Activated gamma-delta T cell (primary cell): ENCODE results near the gene PRR7.
"Not testable (repeated sequence)": the region's sequence is repeated elsewhere in the genome, so short reads cannot be mapped to it uniquely, and the experiment has no call there.

Source experiments
- DNase-seq: peaks from one replicate; lab custom pipeline; 2025; lab: John Stamatoyannopoulos, UW
- total RNA-seq, 2 donors: gene quantifications; one replicate each; lab custom pipeline; 2026; lab: John Stamatoyannopoulos, UW

PRR7 gene, protein sequence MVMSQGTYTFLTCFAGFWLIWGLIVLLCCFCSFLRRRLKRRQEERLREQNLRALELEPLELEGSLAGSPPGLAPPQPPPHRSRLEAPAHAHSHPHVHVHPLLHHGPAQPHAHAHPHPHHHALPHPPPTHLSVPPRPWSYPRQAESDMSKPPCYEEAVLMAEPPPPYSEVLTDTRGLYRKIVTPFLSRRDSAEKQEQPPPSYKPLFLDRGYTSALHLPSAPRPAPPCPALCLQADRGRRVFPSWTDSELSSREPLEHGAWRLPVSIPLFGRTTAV
- 6.1 to 14.9 reads per million in 2 donors for total RNA-seq

DNA sequence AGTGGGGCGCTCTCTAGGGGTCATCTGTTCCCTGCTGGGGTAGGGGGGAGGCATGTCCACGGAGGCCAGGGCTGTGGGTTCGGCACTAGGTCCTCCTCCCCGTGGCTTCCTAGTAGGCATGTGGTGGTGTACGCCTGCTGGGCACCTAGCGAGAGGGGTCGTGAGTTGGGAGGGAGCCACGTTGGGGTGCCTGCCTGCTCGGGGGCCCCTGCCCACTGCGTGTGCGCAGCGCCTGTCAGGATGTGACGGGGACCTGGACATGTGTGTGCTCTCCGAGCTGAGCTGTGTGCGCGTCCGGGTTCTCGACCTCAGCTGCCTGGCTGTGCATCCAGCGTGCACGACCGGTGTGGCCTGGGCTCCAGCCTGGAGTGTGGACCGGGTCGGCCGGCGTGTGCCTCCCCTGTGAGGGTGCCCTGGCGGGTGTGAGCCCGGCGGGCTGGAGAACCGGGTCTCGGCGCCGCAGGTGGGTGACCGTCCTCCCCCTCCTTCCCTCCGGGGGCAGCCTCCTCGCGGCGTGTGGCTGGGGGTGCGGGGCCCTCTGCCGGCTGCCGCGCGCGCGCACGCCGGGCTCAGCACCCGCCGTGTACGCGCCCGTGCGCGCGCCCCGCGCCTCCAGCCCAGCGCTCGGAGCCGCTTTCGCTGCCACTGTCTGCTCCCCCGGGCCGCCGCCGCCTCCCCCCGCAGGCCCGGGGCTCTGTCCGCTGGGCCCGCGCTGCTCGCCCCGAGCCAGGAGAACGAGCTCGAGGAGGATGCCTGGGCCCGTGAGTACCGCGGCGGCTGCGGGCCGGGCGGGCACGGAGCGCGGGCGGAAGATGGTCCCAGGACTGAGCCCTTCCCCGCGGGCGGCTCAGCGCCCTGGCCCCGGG, at the start of gene PRR7:
PRR7 (plus strand) TSS at position 615 of the 866 bp plus-strand sequence. CDS start 8,254 bp downstream, outside the sequence.
- DNase-seq = peak; percentile 63

DNA sequence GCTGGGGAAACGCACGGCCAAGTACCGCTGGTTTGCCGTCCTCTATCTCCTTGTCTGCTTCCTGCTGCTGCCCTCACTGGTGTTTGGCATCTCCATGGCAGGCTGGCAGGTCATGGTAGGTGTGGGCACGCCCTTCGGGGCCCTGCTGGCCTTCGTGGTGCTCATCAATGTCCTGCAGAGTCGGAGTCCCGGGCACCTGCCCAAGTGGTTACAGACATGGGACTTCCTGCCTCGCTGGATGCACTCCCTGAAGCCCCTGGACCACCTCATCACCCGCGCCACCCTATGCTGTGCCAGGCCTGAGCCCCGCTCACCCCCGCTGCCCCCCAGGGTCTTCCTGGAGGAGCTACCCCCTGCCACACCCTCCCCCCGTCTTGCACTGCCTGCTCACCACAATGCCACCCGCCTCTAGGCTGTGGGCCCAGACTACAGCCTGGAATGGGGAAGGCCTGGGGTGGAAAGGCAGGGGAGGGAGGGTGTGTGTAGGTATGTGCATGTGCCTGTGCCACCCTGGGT, 48.7 kb upstream of the PRR7 start:
- DNase-seq = no peak

DNA sequence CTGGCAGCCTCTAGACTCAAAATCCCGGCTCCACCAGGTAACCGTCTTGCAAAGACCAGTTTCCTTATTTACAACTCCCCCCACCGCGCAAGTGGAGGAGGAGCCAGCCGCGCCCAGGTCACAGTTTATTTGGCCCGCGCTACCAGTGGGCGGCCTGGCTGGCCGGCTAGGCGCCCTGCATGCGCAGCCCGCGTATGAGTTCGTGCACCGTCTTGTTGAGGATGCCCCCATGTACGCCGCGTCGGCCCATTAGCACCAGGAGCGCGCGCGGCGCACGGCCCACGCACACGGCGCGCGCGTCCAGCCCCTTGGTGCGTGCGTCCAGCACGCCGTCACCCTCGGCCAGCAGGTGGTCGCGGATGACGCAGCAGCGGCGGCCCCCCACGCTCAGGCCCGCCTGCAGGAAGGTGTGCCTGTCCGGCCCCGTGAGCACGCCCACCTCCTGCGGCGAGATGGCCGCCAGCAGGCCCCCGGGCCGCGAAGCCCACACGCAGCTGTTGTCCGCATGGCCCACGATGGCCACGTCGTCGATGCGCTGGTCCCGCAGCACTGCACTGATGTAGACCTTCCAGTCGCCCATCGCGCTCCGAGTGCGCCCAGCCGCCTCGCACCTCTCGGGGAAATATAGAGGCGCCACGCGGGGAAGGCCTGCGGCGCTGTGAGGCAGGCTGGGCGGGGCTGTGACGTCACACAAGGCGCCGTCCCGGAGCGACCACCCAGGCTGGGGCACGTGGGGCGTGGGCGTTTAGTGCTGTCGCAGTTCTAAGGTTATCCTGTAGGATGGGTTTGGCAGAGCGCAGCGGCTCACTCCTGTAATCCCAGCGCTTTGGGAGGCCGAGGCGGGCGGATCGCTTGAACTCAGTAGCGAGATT, 46.4 kb upstream of the PRR7 start, which contains the start of gene PFN3:
PFN3 (minus strand) TSS at position 665 of the 872 bp plus-strand sequence; CDS start at position 580, 85 bp downstream.
- no peak for DNase-seq

DNA sequence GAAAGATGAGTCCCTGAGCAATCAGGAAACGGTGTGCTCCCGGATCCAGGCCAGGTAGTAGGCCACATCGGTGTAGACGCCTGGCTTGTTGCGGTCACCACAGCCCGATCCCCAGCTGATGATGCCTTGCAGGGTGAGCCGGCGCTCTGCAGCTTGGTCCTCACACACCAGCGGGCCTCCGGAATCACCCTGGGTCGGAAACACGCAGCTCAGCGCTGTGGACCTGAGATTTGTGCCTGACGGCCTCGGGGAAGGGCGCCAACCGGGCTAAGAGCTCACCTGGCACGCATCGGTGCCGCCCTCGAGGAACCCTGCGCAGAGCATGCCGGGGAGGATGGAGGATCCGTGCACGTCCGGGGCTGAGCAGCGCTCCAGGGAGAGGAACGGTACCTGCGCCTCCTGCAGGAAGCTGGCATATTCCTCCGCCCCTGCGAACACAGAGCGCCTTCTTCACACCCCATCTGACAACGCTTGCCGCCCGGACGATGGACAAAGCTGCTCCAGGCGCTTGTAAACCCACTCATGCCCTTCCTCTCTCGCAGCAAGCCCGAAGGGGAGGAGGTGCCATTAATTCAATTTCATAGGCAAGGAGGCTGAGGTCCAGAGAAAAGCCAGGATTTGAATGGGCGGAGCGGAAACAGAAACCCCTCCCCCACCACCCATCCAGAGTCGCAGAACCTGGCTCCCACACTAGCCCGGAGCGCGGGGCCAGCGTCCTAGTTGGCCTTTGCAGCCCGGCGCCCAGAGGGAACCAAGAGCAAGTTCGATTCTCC, 44.2 kb upstream of the PRR7 start:
- no peak for DNase-seq

DNA sequence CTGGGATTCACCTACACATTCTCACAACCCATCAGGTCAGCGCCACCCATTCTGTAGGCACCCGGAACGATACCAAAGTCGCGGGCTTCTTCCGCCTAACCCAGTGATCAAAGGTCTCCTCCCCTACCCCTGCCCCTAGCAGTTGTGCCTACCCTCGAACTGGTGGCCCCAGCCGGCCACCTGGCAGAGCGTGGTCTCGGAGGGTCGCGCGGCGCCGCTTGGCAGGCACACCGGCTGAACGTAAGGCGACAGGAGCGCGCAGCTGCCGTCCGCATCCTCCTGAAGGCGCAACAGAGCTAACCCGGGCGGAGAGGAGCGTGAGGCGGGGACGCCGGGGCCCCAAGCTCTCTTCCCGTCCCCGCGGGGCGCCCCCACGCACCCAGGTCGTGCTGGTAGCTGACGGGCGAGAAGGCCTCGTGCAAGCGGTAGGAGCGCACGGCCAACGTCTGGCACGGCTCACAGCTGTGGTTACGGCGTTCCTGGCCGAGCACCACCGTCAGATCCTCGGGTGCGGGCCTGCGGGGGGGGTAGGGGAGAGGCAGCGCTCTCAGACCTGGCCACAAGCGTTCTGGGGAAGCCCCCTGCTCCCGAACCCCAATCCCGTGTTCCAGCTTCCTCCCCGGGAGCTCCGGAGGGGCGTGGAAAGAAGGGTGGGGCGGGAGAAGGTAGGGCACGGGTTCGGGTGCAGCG, 43.4 kb upstream of the PRR7 start:
- peak; percentile 71 for DNase-seq

DNA sequence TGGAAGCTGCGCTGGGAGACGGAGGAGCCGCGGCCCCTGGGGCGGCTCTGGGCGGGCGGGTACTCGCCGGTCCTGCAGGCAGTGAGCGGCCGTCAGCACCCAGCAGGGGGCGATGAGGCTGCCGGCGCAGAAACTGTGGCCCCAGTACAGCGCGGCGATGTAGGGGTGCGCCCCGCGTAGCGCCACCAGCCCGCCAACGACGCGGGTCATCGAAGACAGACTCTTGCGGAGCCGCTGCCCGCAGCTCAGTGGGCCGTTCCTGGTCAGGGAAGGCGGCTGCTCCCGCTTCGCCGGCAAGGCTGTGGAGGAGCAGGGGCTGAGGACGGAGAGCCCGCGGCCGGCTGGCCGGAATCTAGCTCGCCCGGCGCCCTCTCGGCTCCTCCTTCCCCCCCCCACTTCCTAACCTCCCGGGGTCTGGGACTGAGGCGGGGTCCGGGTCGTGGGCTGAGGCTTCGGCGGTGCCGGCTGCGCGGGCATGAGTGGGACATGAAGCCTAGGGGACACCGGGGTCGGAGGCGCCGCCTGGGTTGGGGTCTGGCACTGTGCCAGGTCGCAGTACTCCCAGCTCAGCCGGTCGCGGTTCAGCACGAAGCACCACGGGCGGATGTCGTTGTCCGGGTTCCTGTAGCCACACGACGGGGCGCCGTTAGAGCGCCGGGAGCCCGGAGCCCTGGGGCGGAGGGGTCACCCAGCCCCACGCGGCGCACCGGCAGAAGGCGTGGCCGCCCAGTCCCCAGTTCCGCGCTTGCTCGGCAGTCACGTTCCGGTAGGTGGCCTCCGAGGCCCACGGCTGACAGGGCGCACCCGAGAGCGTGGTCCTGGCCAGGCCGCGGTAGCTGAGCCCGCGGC, 42.6 kb upstream of the PRR7 start:
- peak; percentile 70 for DNase-seq

DNA sequence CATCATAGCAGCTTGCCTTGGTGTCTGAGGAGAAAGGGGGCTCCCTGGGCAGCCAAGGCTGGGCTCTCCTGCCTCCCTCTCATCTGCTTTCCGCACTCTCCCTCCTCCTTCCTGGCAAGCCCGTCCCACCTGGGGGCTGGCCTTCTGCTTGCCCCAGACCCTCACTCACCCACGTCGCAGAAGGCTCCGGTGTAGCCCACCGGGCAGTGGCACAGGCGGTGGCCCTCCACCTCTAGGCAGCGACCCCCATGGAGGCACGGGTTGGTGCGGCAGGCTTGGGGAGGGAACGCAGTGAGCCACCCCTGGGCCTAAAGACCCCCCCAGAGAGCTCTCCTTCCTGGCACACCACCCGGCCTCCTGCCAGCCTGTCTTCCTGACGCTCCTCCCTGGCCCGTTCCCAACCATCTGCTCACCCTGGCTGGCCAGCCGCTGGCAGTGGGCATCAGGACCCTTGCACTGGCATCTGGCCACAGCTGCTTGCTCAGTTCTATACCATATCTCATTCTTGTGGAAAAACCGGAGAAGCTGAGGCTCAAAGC, 41.9 kb upstream of the PRR7 start:
- no peak for DNase-seq

DNA sequence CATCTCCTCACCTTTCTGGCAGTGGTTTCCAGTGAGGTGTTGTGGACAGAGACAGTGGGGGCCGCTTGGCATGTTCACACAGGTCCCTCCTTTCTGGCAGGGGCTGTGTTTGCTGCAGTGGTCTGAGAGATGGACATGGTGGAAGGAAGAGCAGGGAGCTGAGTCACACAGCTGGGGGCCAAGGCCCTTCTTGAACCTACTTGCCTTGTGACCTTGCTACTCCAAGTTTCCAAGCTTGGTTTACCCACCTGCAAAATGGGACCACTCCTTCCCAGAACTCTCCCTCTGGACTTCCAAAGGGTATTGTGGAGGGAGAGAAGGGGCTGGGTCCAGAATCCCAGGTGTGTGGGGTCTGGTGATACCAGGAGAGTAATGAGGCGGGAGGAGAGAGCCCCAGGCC, 41.3 kb upstream of the PRR7 start:
- no peak for DNase-seq

DNA sequence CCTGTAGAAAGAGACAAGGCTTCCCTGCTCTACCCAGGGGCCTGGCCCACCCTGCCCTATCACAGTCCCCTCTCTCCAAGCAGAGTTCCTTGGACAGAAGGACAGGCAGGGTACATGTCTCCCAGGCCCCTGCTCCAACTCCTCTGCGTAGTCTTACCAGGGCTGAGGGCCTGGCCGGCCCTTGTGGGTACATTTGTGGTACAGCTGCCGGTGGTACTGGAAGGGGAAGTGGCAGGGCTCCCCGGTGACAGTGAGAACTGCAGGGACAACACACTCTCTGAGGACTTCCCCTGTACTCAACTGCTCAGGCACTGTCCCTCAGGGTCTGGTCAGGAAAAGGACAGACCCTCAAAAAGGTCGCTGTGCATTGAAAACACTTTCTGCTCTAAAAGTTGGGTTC, 40.8 kb upstream of the PRR7 start:
- DNase-seq = no peak

DNA sequence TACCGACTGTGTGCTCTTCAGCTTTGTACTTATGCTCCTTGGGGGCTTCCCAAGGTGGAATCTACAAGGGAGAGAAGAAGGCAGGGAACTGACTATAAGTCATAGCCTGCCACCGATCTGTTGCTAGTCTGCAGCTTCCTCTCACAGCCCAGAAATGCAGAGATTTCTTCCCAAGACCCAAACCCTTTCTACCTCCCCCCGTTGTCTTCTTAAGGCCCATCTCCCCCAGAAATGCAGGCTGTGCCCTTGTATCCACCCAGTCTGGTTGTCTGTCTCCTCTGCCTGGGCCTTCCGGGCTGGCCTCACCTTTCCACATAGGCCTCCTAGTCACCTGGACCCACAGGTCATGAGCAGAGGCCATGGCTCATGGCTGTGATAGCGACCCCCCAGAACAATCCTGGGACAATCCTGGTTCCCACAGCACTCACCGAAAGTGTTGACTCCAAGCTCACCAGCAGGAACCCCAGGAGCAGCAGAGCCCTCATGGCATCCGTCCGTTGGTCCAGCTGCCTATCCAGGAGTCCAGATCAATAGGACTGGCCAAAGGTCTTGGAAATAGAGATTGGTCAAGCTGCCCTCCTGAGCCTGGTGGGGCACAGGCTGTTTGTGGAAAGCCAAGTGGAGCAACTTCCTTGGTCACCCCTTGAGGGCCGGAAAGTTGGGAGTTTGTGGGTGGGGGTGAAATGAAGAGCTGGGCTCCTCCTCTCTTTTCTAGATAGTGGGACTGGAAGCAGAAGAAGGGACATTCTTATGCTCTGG, 37.4 kb upstream of the PRR7 start, which contains the start of gene F12:
F12 (minus strand) TSS at position 522 of the 759 bp plus-strand sequence; CDS start at position 485, 37 bp downstream.
- no peak for DNase-seq

DNA sequence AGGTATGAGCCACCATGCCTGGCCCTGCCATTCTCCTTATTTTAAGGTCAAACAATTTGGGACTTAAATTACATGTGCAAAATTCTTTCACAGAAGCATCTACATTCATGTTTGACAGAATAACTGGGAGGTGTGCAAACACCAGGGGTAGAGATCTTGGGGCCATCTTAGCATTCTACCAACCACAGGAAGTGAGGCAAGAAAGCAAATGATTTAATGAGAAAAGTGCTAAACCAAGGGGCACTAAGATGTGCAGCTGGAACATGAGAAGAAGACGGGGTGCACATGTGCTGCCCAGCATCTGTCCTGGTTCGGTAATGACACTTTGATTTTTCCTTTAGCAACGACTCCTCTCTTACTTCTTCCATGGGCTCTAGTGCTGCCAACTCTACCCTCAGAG, 36.0 kb upstream of the PRR7 start:
- DNase-seq = no peak

DNA sequence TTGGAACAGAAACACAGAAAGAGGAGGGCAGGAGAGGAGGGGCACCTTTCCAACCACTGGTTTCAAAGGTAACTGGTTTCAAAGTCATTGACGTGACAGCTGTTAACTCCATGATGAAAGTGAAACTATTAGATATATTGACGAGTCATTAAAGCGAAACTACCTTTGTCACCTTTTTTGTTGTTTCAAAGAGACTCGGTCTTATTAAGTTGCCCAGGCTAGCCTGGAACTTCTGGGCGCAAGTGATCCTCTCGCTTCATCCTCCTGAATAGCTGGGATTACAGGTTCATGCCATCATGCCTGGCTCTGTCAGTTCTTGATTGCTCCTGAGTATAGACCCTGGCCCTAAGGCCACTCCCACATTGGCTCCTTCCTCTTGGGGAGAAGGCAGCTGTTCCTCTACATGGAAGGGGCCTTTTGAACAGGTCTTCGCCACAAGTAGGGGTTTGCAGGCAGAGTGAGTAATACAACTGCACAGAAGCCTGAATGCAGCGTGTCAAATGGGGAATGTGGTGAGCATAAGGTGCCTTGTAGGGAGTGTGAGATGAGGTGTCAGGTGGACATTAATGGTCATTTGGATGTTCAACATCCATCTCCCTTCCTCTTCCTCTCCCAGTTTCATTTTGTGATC, 33.9 kb upstream of the PRR7 start:
- DNase-seq = no peak

DNA sequence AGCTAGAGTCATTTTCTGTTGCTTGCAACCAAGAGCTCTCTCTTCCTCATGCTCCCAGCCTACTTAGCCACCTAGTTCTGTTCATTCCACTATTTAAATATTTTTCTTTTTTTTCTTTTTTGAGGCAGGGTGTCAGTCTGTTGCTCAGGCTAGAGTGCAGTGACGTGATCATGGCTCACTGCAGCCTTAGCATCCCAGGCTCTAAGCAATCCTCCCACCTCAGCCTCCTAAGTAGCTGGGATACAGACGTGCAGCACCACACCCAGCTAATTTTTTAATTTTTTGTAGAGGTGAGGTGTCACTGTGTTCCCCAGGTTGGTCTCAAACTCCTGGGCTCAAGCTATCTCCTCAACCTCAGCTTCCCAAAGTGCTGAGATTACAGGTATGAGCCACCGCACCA, 32.1 kb upstream of the PRR7 start:
- DNase-seq = no peak

DNA sequence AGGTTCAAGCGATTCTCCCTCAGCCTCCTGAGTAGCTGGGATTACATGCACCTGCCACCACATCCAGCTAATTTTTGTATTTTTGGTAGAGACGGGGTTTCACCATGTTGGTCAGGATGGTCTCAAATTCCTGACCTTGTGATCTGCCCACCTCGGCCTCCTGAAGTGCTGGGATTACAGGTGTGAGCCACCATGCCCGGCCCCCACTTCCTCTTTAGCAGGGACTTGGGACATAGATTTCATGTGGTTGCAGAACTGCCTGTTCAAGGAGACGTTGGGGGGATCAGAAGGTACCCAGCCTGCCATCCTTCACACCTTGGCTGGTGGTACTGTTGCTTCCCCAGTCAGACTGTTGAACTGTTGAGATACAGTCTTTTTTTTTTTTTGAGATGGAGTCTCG, 29.5 kb upstream of the PRR7 start:
- not testable (repeated sequence) for DNase-seq

DNA sequence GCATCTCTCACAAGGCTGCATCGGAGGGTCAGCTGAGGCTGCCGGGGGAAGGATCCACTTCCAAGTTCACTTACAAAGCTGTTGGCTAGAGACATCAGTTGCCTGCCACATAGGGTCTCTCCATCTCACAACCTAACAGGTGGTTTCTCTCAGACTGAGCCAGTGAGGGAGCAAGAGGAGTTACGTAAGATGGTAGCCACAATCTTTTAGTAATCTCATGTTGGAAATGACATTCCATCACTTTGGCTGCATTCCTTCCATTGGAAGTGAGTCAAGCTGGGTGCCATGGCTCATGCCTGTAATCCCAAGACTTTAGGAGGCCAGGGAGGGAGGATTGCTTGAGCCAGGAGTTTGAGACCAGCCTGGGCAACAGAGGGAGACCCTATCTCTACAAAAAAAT, 27.6 kb upstream of the PRR7 start:
- no peak for DNase-seq

DNA sequence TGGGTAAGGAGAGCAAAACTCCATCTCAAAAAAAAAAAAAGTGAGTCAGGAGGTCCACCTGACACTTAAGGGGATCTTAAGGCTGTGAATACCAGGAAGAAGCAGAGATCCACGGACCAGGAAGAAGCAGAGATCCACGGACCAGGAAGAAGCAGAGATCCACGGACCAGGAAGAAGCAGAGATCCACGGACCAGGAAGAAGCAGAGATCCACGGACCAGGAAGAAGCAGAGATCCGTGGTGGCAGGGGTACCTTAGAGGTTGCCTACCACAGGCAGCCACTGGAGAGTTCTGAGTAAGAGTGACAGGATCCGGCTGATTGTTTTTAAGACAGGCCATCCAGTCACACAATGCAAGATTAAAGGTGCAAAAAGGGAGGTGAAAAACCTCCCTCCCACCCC, 26.1 kb upstream of the PRR7 start:
- not testable (repeated sequence) for DNase-seq

DNA sequence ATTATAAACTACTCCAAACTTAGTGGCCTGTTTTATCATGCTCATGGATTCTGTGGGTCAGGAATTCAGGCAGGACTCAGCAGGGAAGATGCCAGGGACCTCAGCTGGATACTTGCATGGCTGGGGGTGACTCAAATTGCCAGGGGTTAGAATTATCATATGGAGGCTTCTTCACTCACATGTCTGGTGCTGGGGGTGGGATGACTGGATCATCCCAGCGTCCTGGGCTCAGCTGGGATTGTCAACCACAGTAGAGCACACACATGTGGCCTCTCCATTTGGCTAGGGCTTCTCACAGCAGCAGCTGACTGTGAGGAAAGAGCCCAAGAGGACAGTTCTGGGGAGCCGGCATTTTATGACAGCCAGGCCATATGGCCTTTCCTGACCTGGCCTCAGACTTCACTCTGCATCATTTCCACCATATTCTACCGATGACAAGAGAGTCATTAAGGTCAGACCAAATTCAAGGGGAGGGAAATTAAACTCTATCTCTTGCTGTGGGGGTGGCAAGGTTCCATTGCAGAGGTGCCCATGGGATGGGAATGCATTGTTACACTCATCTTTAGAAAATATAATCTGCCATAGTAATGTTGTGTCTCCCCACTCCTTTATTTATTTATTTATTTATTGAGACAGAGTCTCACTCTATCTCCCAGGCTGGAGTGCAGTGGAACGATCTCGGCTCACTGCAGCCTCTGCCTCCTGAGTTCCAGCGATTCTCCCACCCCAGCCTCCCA, 25.4 kb upstream of the PRR7 start:
- DNase-seq = no peak
